NCI-H1092 treated with DMSO at 0.1 percent for 48 hours (cell line): ENCODE measurements around the gene LRRTM4.
"Not testable (repeated sequence)": the region's sequence is repeated elsewhere in the genome, so short reads cannot be mapped to it uniquely, and the experiment has no call there.

Experiments used
- DNase-seq: peaks from one replicate; lab custom pipeline; 2025; lab: John Stamatoyannopoulos, UW

The LRRTM4 gene

GRCh38 chr2:77164021-77164420, 358.2 kb downstream of the LRRTM4 start:
- not testable (repeated sequence) for DNase-seq

- no peak for DNase-seq
These were observed 361.2 kb downstream of the LRRTM4 start for GRCh38 chr2:77161009-77161408.

GRCh38 chr2:77156599-77156998, 365.6 kb downstream of the LRRTM4 start:
- no peak for DNase-seq

- DNase-seq: no peak
These were observed 366.7 kb downstream of the LRRTM4 start for GRCh38 chr2:77155511-77155910.

GRCh38 chr2:77149565-77149964, 372.6 kb downstream of the LRRTM4 start:
- no peak for DNase-seq

- DNase-seq: no peak
These were observed 375.0 kb downstream of the LRRTM4 start for GRCh38 chr2:77147153-77147552.

- no peak for DNase-seq
These were observed 377.4 kb downstream of the LRRTM4 start for GRCh38 chr2:77144772-77145171.

- no peak for DNase-seq
These were observed 380.0 kb downstream of the LRRTM4 start for GRCh38 chr2:77142141-77142540.

- DNase-seq: not testable (repeated sequence)
These were observed 393.7 kb downstream of the LRRTM4 start for GRCh38 chr2:77128479-77128878.

GRCh38 chr2:77127345-77127744, 394.8 kb downstream of the LRRTM4 start:
- no peak for DNase-seq

GRCh38 chr2:77121518-77121917, 400.7 kb downstream of the LRRTM4 start:
- DNase-seq: no peak

- no peak for DNase-seq
These were observed 402.8 kb downstream of the LRRTM4 start for GRCh38 chr2:77119333-77119732.

- DNase-seq: no peak
These were observed 413.3 kb downstream of the LRRTM4 start for GRCh38 chr2:77108915-77109314.

GRCh38 chr2:77105008-77105407, 417.2 kb downstream of the LRRTM4 start:
- DNase-seq: no peak

- no peak for DNase-seq
These were observed 417.6 kb downstream of the LRRTM4 start for GRCh38 chr2:77104554-77104953.

- DNase-seq: no peak
These were observed 419.2 kb downstream of the LRRTM4 start for GRCh38 chr2:77102927-77103326.

GRCh38 chr2:77101796-77102452, 420.3 kb downstream of the LRRTM4 start:
- no peak for DNase-seq

GRCh38 chr2:77099961-77100360, 422.2 kb downstream of the LRRTM4 start:
- no peak for DNase-seq

- not testable (repeated sequence) for DNase-seq
These were observed 426.7 kb downstream of the LRRTM4 start for GRCh38 chr2:77095525-77095924.

- DNase-seq: no peak
These were observed 427.1 kb downstream of the LRRTM4 start for GRCh38 chr2:77095096-77095495.

- DNase-seq: not testable (repeated sequence)
These were observed 433.8 kb downstream of the LRRTM4 start for GRCh38 chr2:77088424-77088823.

- no peak for DNase-seq
These were observed 434.2 kb downstream of the LRRTM4 start for GRCh38 chr2:77087987-77088414.

GRCh38 chr2:77086478-77086877, 435.7 kb downstream of the LRRTM4 start:
- DNase-seq: no peak

GRCh38 chr2:77086051-77086450, 436.1 kb downstream of the LRRTM4 start:
- no peak for DNase-seq
